ENCODE measurements around the gene GEMIN4. TPM values are rescaled to one million over a fixed set of nuclear protein-coding genes. Genes with fewer than 3 reads are reported as not detected.
"Not testable (repeated sequence)": the region's sequence is repeated elsewhere in the genome, so short reads cannot be mapped to it uniquely, and the experiment has no call there.

The GEMIN4 gene
- total RNA-seq, 6 donors from 2014 or later = 17.6 to 79.6 (median 21.5) TPM

- Histone ChIP-seq H3K27me3 (no peaks in the 10 kb centered on the region), H3K4me3 (peak overlapping the region in 2 of 4 donors; percentile 19 to 34), H3K27ac (peak overlapping the region in 3 of 4 donors; percentile 11 to 68 (median 57)), H3K36me3 (peaks cover 5 to 25% (median 16%) of the 10 kb centered on the region in 4 donors), H3K4me1 (peaks cover 2 to 14% (median 10%) of the 10 kb centered on the region in 4 donors), H3K9me3 (no peaks in the 10 kb centered on the region)
- TF ChIP-seq EP300 (IDR thresholded peaks at IDR 0.05) (no peak), CTCF (IDR thresholded peaks at IDR 0.05) (peak; percentile 74 to 92 (median 85)), POLR2AphosphoS5 (IDR thresholded peaks at IDR 0.05) (peak; percentile 38 to 46), POLR2A (IDR thresholded peaks at IDR 0.05) (no peak)
- peak; percentile 66 to 74 for ATAC-seq (ENCODE audit: low FRiP score in 2 of 2)
- DNase-seq = peak; percentile 71 to 76
- 4 to 11% methylated on average over 18 of the region's 18 CpGs for whole genome bisulfite sequencing, 2 donors
Observed at GRCh38 chr17:794876-795275, 42.8 kb upstream of the GEMIN4 start.

- Histone ChIP-seq H3K27me3 (no peaks in the 10 kb centered on the region), H3K4me3 (no peak overlapping the region), H3K4me1 (peaks cover 2 to 13% (median 8%) of the 10 kb centered on the region in 4 donors), H3K36me3 (peaks cover 14 to 49% (median 37%) of the 10 kb centered on the region in 4 donors), H3K9me3 (no peaks in the 10 kb centered on the region), H3K27ac (no peak overlapping the region)
- DNase-seq (no peak), ATAC-seq (ENCODE audit: low FRiP score in 2 of 2) (no peak)
- WGBS, 2 donors = 79 to 85% methylated on average over 9 of the region's 9 CpGs
- no peak for TF ChIP-seq POLR2AphosphoS5 (IDR thresholded peaks at IDR 0.05)
- no peak for TF ChIP-seq POLR2A (IDR thresholded peaks at IDR 0.05)
- TF ChIP-seq CTCF (IDR thresholded peaks at IDR 0.05) = no peak
- no peak for TF ChIP-seq EP300 (IDR thresholded peaks at IDR 0.05)
Observed at GRCh38 chr17:792277-792676, 40.2 kb upstream of the GEMIN4 start.

GRCh38 chr17:791829-792228 is 39.8 kb upstream of the GEMIN4 start:
- ATAC-seq (ENCODE audit: low FRiP score in 2 of 2) (no peak), DNase-seq (no peak)
- no peak overlapping the region for H3K4me3 ChIP-seq
- no peaks in the 10 kb centered on the region for H3K9me3 ChIP-seq
- WGBS, 2 donors = 87 to 89% methylated on average over 19 of the region's 19 CpGs
- no peak overlapping the region for H3K27ac ChIP-seq
- no peak for TF ChIP-seq POLR2A (IDR thresholded peaks at IDR 0.05)
- no peak for TF ChIP-seq POLR2AphosphoS5 (IDR thresholded peaks at IDR 0.05)
- no peak for TF ChIP-seq CTCF (IDR thresholded peaks at IDR 0.05)
- TF ChIP-seq EP300 (IDR thresholded peaks at IDR 0.05) = no peak
- no peaks in the 10 kb centered on the region for H3K27me3 ChIP-seq
- peaks cover 0 to 13% (median 8%) of the 10 kb centered on the region in 4 donors for H3K4me1 ChIP-seq
- peaks cover 14 to 49% (median 37%) of the 10 kb centered on the region in 4 donors for H3K36me3 ChIP-seq

- H3K4me1 ChIP-seq = peaks cover 0 to 13% (median 8%) of the 10 kb centered on the region in 4 donors
- not testable (repeated sequence) for ATAC-seq (ENCODE audit: low FRiP score in 2 of 2); H3K4me3 ChIP-seq; H3K27me3 ChIP-seq; H3K9me3 ChIP-seq; H3K27ac ChIP-seq
- whole genome bisulfite sequencing, 2 donors = 79 to 95% methylated on average over 10 of the region's 12 CpGs
- H3K36me3 ChIP-seq = peaks cover 14 to 49% (median 37%) of the 10 kb centered on the region in 4 donors
- DNase-seq = peak in 1 of 2 donors; percentile 32
Observed at GRCh38 chr17:790874-791247, 38.8 kb upstream of the GEMIN4 start.

GRCh38 chr17:789931-790873 is 38.1 kb upstream of the GEMIN4 start:
- H3K27me3 ChIP-seq, H3K9me3 ChIP-seq, H3K4me3 ChIP-seq, H3K4me1 ChIP-seq, H3K27ac ChIP-seq: not testable (repeated sequence)
- DNase-seq = peak in 1 of 2 donors; percentile 76
- peaks cover 14 to 50% (median 37%) of the 10 kb centered on the region in 4 donors for H3K36me3 ChIP-seq
- WGBS, 2 donors = 86 to 88% methylated on average over 22 to 31 of the region's 38 CpGs
- peak in 1 of 2 donors; percentile 80 for ATAC-seq (ENCODE audit: low FRiP score in 2 of 2)
